ENCODE data around the gene AICDA. TPM values are rescaled to one million over a fixed set of nuclear protein-coding genes. Genes with fewer than 3 reads are reported as not detected.

The AICDA gene
- total RNA-seq, 1 experiment from 2014 or later: 0.22 TPM

DNA sequence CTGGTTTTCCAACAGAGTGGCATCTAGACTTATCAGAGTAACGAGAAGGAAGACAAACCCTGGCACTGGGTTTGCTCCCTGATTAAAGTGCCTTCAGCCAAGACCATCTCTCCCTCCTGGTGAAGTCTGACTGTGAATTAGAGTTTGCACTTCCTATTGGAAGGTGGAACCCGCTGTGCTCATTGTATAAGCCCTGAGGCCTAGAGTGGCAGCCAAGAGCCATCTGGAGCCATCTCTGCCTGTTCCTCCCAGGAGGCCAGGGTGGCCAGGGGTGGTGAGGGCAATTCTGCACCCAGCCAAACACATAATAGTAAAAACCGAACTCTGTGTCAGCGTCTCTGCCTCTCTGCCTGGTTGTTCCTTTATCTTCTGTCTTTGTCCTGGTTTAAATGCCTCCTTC lies 25.0 kb upstream of the AICDA start:
- H2AK5ac ChIP-seq (ENCODE audit: insufficient read length, low read length): no peak overlapping the region
- no peak overlapping the region for H3K4ac ChIP-seq (ENCODE audit: low read depth, low read length)

More for the DNA sequence above, 25.0 kb upstream of the AICDA start:
- H3K27me3 ChIP-seq (ENCODE audit: insufficient read depth, low read length): no peaks in the 10 kb centered on the region
- Mint-ChIP-seq H3K27me3 (ENCODE audit: low read depth) (0 out of 2 replicates have a peak, but pooled peaks cover 3% of the 10 kb centered on the region), H3K27ac (no peak overlapping the region), H3K9me3 (peaks cover 7 to 8% of the 10 kb centered on the region in 2 experiments; a peak in 4 of 5 replicates), H3K36me3 (ENCODE audit: insufficient read depth in 1 of 3, low read depth in 3 of 3) (peaks cover 0 to 12% (median 9%) of the 10 kb centered on the region in 3 experiments; a peak in 5 of 7 replicates), H3K4me1 (peaks cover 51 to 55% of the 10 kb centered on the region in 2 experiments), H3K4me3 (no peak overlapping the region)
- no peak overlapping the region for H3K4me2 ChIP-seq (ENCODE audit: insufficient read depth, insufficient read length, low read length)
- no peak overlapping the region for H2AFZ ChIP-seq (ENCODE audit: low read length)
- no peak overlapping the region for H3K9ac ChIP-seq (ENCODE audit: extremely low read depth, insufficient read length, low read length)
- no peak overlapping the region for H4K5ac ChIP-seq (ENCODE audit: insufficient read length, low read depth, low read length)
- no peak overlapping the region for H3K18ac ChIP-seq (ENCODE audit: insufficient read length, low read depth, low read length)
- no peaks in the 10 kb centered on the region for H3K79me1 ChIP-seq (ENCODE audit: insufficient read depth, low read depth, low read length, poor library complexity, severe bottlenecking)
- H3K14ac ChIP-seq (ENCODE audit: insufficient read depth, low read length): no peak overlapping the region
- TF ChIP-seq, protein P1, sequence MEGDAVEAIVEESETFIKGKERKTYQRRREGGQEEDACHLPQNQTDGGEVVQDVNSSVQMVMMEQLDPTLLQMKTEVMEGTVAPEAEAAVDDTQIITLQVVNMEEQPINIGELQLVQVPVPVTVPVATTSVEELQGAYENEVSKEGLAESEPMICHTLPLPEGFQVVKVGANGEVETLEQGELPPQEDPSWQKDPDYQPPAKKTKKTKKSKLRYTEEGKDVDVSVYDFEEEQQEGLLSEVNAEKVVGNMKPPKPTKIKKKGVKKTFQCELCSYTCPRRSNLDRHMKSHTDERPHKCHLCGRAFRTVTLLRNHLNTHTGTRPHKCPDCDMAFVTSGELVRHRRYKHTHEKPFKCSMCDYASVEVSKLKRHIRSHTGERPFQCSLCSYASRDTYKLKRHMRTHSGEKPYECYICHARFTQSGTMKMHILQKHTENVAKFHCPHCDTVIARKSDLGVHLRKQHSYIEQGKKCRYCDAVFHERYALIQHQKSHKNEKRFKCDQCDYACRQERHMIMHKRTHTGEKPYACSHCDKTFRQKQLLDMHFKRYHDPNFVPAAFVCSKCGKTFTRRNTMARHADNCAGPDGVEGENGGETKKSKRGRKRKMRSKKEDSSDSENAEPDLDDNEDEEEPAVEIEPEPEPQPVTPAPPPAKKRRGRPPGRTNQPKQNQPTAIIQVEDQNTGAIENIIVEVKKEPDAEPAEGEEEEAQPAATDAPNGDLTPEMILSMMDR (conservative IDR thresholded peaks at IDR 0.05): no peak
- H4K8ac ChIP-seq (replicated peaks; ENCODE audit: insufficient read length, low read depth, low read length): no peak overlapping the region
- no CpG with 5 or more reads among the region's 4 CpGs for WGBS (ENCODE audit: extremely low coverage, insufficient read length, low lambda C conversion rate)
- H3K23ac ChIP-seq (ENCODE audit: insufficient read length, low read depth, low read length): no peak overlapping the region
- H3K9me3 ChIP-seq (ENCODE audit: control insufficient read depth, low read depth, low read length): no peaks in the 10 kb centered on the region
- H2BK15ac ChIP-seq (ENCODE audit: low read depth, low read length): no peak overlapping the region
- no peak overlapping the region for H3K56ac ChIP-seq (ENCODE audit: insufficient read length, low read depth, low read length)
- peaks cover 15% of the 10 kb centered on the region for H3K4me1 ChIP-seq (ENCODE audit: insufficient read depth, low read length)
- H2BK120ac ChIP-seq (ENCODE audit: low read depth, low read length, poor library complexity, severe bottlenecking): no peak overlapping the region
- H2BK5ac ChIP-seq (ENCODE audit: insufficient read length, low read length): no peak overlapping the region
- H4K20me1 ChIP-seq (ENCODE audit: control insufficient read depth, insufficient read depth, insufficient read length): no peaks in the 10 kb centered on the region
- DNase-seq: no peak
- no peak overlapping the region for H4K91ac ChIP-seq (ENCODE audit: insufficient read length, low read depth, low read length)
- H3K23me2 ChIP-seq (ENCODE audit: insufficient read length, low read depth, low read length, poor library complexity, severe bottlenecking): no peaks in the 10 kb centered on the region
- no peak overlapping the region for H2BK20ac ChIP-seq (ENCODE audit: low read depth, low read length, poor library complexity, severe bottlenecking)
- no peak overlapping the region for H3T11ph ChIP-seq (ENCODE audit: low read length)
- no peaks in the 10 kb centered on the region for H3K79me2 ChIP-seq (ENCODE audit: insufficient read depth, low read length)
- no peak overlapping the region for H2BK12ac ChIP-seq (ENCODE audit: insufficient read length, low read depth, low read length)
- no peak overlapping the region for H3K27ac ChIP-seq (ENCODE audit: insufficient read length, low read depth, low read length)

All from H9 (cell line).